SKM-1 treated with dmso at 0.1 percent for 144 hours (cell line): Measurements from ENCODE around the gene ANO1.
"Not testable (repeated sequence)": the region's sequence is repeated elsewhere in the genome, so short reads cannot be mapped to it uniquely, and the experiment has no call there.

ENCODE experiments used
- DNase-seq: peaks from one replicate; lab custom pipeline; 2025; ENCODE audit not compliant: unreplicated experiment; lab: John Stamatoyannopoulos, UW

The ANO1 gene

DNA sequence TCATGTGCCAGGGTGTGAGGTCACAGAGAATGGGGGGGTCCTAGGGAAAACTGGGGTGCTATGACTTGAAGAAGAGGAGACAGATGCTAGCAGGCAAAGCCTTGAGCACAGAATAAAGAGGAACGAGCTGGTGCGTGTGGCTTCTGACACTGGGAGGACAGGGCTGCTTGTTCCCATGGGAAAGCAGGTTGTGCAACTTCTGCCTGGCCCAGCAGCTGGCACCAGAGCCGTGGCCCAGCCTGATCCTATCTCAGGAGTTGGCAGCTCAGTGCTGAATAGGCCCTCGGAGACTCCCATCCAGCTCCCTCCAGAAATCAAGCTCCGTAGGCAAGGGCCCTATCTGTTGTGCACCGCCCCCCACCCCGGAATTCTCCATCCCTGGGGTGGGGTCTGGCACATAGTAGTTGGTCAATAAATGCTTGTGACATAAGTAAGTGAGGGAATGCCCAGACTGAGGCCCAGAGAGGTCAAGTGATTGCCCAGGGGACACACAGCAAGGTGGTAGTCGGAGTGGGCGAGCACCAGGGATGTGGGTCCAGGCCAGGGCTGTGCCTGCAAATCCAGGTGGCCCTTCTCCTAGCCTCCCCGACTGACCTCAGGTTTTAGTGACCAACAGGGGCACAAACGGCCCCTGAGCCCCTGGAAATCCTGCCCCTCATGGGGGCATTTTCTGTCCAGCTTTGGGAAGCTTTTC lies 105.5 kb downstream of the ANO1 start:
- no peak for DNase-seq

DNA sequence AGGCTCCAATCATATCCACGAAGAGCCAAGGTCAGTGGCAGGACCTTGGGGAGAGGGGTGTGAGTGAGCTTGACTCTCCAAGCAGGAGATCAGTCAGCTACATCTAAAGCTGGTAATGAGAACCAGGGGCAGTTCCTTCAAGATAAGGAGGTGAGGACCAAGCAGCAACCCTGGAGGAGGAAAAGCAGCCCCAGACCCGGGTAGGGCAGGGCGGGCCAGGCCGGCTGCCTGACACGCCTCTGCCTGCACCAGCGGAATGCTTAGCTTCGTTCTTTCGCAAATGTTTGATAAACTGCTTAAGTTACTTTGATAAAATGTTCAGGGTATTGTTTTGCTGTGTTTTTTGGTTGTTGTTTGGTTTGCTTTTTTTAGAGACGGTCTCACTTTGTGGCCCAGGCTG lies 106.3 kb downstream of the ANO1 start:
- no peak for DNase-seq

DNA sequence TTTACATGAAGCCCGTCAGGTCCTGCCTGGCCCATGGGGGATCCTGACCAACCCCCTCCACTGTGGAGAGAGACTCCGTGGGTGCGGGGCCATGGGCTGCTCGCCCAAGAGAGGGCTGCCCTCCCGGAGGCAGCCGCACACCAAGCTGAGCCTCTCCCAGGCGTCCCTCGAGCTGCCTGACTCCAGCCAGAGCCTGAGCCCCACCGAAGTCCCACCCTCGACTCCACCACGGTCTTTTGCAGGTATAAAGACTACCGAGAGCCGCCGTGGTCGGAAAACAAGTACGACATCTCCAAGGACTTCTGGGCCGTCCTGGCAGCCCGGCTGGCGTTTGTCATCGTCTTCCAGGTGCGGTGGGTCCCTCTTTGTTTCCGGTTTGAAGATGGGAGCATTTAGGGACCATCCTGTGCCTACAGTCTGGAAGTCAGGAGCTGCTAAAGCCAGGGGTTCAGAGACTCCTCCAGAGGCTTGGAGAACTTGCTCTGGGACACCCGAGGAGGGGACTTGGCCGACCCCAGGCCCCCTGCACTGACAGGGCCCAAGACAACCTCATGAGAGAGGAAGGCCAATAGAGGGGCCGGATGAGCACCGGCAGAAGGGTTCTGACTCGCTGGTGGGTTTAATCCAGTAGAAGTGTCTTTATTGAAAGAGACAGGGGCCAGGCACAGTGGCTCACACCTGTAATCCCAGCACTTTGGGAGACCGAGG lies 107.4 kb downstream of the ANO1 start:
- DNase-seq, result no peak

DNA sequence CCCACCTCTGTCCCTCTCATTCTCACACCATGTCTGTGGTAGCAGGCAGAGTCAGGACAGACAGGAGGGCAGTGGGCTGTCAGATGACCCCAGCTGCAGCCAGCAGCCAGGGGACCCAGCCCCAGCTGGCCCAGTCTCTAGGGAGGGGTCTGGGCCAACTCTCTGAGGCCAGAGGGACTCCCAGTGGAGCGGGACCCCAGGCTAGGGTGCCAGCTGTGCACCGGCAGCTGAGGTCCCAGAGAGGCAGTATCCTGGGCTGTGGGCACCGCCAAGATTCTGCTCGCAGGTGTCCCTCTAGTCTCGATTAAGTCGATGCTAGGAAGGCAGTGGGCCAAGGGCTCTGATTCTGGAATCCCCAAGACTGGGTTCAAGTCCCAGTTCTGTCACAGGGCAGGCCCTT lies 108.3 kb downstream of the ANO1 start:
- DNase-seq, result no peak

DNA sequence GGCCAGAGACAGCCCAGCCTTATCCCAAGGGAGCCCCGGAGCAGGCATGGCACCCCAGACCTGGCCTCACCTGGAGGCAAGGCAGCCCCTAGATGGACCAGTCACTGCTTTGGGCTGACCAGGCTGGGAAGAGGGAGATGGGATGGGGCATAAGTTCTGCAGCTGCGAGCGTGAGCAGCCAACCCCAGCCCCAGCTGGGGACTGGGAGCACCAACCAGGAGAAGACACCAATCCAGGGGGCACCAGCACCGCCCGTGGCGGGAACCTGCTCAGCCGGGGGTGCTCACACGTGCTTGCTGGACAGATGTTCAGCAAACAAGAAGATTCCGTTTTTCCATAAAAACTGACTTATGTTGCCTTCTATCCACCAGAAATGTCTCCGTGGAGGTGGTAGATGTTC lies 108.8 kb downstream of the ANO1 start:
- DNase-seq, result no peak

DNA sequence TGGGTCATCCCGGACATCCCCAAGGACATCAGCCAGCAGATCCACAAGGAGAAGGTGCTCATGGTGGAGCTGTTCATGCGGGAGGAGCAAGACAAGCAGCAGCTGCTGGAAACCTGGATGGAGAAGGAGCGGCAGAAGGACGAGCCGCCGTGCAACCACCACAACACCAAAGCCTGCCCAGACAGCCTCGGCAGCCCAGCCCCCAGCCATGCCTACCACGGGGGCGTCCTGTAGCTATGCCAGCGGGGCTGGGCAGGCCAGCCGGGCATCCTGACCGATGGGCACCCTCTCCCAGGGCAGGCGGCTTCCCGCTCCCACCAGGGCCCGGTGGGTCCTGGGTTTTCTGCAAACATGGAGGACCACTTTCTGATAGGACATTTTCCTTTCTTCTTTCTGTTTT lies 109.7 kb downstream of the ANO1 start:
- no peak for DNase-seq

DNA sequence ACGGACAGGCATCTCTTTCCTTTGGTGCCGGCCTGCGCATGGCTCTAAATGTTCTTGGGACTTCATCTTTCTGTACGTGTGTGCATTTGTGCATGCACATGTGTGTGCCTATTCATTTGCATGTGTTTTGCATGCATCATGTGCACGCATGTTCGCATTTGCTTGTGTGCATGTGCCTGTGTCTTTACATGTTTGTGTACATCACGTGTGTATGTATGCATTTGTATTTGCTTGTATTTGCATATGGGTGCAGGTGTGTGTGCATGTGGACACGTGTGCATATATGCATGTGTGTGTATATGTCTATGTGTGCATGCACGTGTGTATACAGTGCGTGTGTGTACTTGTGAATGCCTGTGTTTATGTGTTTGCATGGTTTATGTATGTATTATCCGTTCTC lies 111.5 kb downstream of the ANO1 start:
- DNase-seq, result no peak

DNA sequence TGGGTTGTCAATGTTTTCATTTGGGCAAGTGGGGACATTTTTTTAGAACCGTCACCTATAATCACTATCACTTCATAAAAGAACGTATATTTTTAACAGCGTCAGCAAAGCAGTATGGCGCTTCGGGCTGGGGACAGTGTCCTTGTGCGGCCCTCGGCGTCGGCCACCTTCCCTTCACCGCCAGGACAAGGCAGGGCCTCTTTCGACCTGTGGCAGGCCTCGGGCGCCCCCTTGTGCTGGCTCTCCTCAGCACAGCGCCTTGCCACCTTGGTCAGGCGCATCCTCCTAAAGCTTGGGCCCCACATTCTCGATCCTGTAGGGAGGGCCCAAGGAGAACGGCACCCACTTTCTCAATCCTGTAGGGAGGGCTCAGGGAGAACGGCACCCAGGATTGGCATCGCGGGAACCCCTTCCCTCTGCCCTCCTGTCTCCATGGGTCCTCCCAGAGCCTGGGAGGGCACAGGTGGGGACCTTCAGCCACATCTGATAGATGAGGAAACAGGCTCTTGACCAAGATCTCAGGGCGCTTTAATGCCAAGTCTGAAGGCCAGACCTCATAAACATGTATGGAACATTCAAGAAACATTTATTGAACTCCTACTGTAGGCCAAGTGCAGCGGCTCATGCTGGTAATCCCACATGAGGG lies 113.5 kb downstream of the ANO1 start:
- DNase-seq, result peak; percentile 39

DNA sequence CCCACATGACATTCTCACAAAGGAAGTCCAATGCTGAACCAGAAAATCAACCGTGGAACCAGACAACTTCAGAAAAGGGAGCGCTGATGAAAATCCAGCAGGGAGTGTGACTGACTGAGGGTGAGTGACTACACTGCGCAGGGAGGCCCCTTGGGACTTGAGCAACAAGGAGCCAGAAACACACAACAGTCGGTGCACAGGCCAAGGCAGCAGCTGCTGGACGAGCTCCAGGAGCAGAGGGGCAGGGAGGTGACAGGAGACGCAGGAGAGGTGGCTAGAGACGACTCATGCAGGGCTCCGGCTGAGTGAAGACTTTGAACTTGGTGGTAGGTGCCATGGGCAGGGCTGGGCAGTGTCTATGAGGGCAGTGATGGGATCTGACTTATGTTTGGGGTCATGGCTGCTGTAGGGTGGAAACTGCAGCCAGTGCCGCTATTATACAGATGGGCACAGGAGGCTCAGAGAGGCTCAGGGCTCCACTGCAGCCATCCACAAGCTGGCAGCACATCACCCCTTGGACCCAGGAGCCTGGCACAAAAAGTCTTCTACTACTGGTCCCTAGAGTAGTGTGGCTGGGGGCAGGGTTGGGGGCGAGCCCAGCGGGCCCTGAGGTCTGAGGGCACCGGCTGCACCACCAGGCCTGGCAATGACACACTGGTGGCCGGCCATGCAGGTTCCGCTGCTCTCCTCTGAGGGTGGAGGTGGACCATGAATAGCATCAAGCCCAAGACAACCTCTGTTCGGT lies 114.7 kb downstream of the ANO1 start:
- DNase-seq, result no peak

DNA sequence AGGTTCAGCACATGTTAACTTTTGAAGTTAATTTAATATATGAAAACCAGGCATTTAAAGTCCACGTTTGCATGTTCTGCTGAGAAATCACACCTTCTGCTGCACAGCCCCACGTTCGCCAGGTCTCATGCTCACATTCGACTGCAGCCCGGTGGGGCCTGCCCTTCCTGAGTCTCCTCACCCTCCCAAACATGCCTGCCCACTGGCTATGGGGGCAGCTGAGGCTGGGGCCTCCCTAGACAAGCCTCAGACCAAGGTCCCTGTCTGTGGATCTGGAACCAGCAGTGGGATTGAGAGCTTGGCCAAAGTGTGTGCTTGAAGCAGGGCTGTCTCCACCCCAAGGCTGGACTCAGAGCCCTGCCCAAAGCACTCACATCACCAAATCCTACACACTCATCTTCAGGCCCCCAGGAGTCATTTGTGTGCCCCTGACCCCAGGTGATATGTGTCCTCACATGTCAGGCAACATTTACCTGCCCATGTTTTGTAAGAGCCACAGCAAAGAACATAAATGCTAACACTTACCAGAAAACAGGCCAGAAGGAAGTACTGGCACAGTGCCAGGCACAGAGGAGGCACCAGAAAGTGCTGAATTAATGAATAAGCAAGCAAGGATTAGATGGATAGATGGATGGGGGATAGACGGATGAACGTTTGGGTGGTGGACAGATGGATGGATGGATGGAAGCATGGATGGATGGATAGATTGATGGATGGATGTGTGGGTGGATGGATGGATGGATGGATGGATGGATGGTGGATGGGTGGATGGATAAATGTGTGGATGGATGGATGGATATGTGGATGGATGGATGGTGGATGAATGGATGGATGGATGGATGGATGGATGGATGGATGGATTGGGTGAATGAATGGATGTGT lies 115.5 kb downstream of the ANO1 start:
- DNase-seq, result no peak

DNA sequence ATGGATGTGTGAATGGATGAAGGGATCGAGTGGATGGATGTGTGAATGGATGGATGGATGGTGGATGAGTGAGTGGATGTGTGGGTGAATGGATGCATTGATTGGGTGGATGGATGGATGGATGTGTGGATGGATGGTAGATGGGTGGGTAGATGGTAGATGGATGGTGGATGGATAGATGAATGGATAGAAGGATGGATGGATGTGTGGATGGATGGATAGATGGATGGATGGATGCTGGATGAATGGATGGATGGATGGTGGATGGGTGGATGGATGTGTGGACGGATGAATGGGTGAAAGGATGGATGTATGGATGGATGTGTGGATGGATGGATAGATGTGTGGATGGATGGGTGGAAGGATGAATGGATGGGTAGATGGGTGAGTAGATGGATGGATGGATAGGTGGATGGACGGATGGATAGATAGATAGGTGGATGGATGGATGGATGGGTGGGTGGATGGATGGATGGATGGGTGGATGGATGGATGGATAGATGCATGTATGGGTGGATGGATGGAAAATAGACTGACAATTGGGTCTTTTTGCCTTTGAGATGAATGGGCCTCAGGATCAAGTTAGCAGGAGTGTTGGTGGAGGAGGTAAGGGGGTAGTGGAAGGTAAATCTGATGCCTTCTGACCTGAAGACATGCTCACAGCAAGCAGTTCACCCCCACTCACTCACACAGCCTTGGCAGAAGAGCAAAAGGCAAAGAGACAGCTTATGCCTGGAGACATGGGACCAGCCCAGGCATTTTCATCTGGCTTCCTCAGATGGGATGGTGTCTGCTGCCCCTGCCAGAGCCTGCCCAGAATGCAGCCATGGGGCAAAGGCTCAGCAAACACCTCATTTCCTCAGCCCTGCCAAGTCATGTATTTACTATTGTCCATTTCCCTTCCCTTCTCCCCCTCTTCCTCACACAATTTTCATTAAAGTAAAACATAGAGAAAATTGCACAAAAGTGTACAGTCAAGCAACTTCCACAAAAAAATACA lies 117.0 kb downstream of the ANO1 start:
- DNase-seq, result no peak

DNA sequence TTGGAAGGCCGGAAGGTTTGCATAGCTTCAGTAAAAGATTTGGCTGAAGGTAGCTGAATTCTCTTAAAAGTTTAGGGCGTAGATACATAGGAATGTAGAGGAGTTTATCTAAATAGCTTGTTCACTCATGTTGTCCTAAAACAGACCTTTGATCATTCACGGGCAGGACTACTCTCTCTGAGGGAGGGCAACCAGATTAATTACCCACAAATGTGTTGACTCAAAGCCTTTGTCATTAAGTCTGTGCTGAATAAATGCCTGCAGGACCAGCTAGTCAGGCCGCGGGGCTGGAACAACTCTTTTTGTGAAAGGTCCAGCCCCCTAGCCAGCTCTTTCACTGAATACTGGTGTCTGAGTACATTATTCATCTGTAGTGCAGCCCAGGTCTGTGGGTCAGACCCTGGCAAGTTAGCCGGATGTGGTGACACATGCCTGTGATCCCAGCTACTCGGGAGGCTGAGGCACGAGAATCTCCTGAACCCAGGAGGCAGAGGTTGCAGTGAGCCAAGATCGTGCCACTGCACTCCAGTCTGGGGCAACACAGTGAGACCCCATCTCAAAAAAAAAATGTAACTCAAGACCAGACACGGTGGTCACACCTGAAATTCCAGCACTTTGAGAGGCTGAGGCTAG lies 122.2 kb downstream of the ANO1 start:
- DNase-seq, result no peak

DNA sequence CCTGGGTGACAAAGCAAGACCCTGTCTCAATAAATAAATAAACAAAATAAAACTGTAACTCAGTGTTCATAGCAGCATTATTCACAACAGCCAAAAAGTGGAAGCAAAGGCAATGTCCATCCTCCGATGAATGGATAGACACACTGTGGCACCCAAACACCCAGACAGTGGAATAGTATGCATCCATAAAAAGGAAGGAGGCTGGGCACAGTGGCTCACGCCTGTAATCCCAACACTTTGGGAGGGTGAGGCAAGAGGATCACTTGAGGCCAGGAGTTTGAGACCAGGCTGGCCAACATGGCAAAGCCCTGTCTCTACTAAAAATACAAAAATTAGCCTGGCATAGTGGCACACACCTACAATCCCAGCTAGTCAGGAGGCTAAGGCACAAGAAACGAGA lies 122.9 kb downstream of the ANO1 start:
- DNase-seq, result not testable (repeated sequence)

DNA sequence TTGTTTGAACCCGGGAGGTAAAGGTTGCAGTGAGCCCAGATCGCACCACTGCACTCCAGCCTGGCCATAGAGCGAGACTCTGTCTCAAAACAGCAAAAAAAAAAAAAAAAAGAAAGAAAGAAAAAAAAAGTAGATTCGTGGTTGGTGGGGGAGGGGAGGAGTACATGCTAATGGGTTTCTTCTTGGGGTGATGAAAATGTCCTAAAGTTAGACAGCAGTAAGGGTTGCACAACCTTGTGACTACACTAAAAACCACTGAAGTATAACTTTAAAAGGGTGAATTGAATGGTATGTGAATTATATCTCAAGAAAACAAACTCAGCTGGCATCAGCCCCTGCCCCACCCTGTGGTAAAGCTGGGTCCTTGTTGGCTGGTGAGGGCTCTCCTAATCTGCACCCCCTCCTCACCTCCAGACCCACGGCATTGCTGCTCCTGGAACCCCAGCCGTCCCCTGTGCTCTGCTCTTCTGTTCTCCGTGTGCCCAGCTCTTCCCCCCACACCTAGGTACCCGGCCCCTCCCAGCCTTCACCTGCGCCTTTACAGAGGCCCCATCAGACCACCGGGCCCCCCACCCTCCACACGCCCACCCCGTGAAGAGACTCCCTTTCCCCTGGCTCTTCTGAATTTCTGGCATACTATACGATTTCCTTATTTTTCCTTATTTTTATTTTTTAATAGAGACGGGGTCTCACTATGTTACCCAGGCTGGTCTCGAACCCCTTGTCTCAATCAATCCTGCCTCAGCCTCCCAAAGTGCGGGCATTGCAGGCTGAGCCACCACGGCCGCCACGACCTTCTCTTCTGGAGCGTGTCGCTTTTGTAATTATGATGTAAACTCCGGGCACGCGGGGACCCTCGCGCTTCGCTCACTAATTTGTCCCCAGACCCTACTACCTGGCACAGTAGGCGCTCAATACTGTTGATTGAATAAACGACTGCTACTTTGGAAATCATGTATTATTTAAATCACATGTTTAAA lies 124.1 kb downstream of the ANO1 start:
- peak; percentile 46 for DNase-seq

DNA sequence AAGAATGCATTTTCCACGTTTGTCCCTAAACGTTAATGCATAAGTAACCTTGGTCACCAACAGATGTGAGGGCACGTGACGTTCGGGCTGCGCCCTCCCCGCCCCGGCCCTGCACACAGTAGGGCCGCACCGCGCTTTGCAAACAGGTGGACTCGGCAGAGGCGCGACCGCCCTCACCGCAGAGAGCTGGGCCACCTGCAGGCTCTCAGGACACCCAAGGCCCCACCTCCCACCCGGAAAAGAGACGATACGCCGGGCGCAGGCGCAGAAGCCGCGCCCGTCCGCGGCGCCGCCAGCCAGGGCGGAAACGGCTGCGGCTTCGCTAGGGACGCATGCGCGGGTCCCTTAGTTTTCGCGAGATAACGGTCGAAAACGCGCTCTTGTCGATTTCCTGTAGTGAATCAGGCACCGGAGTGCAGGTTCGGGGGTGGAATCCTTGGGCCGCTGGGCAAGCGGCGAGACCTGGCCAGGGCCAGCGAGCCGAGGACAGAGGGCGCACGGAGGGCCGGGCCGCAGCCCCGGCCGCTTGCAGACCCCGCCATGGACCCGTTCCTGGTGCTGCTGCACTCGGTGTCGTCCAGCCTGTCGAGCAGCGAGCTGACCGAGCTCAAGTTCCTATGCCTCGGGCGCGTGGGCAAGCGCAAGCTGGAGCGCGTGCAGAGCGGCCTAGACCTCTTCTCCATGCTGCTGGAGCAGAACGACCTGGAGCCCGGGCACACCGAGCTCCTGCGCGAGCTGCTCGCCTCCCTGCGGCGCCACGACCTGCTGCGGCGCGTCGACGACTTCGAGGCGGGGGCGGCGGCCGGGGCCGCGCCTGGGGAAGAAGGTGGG lies 125.0 kb downstream of the ANO1 start, which contains the start of gene FADD:
Gene FADD (plus strand): TSS at position 377 of the 831 bp plus-strand sequence. CDS start 164 bp downstream, at position 541.
- peak; percentile 90 for DNase-seq

DNA sequence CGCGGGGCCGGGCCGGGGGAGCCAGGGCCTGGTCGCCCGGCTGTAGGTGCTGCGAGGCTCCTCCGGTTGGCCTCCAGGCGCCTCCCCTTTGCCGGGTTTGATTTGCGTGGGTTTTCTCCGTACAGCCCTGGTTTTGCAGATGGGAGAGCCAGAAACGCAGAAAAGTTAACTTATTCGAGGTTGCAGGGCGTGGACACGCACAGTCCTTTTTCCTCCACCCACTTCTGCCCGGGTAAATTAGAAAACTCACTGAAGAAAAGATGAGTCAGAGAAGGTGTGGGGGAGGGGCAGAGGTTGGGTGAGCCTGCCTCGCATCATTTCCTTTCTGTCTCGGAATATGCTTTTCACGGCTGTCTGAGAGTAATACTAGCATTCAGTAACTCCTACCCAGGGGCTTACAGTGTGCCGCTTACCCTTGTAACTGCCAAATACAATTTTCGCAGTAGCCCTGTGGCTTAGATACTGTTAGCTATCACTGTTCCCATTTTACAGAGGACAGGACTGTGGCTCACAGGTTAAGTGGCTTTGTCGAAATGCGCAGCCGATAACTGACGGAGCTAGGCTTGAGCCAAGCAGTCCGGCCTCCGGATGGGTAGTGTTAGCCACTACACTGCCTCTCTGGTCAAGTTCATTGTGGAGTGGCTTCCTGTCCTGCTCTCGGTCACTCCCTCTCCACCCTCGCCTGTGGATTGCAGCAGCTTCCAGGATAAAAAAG lies 125.8 kb downstream of the ANO1 start:
- DNase-seq, result peak; percentile 61
